ENCODE measurements around the gene ADCY10. TPM values are rescaled to one million over a fixed set of nuclear protein-coding genes. Genes with fewer than 3 reads are reported as not detected.
"Not testable (repeated sequence)": the region's sequence is repeated elsewhere in the genome, so short reads cannot be mapped to it uniquely, and the experiment has no call there.

The ADCY10 gene
- total RNA-seq, 2 experiments from 2014 or later: not detected

DNA sequence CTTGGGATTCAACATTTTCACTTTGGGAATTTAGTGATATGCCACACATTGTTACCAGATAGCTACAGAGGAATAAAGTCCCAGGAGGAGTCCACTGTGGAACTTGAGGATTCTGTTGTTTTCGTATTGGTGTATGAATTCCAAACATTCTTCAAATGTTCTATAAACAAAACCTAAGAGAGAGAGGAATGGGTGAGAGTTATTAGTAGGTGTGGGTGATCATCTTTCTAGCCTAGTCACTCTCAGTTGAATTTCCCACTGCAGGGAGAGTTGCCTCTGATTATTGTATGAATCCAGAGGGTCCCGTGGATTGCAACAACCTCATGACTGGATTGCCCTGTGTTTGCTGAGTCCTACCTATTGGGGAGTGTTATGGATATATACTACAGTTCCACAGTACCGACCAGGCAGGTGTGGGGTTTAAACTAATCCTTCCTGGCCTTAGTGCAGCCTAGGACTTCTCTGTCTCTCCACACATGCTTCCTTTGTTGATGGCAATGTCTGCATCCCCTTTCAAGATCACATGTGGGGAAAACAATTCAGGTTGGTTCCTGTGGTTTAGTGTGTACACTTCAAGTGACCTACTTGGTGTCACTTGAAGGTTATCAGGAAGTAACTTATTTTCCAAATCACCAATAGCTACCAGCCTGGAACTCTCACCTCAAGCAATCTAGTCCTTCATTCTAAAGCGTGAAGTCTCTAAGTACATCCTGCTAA is 91.8 kb downstream of the ADCY10 start:
- ChIA-PET CTCF (no interaction called here), POLR2A (no interaction called here)

GRCh38 chr1:167821356-167821685 is 92.6 kb downstream of the ADCY10 start:
- CTCF ChIA-PET: no interaction called here
- POLR2A ChIA-PET: no interaction called here

GRCh38 chr1:167820684-167821355 is 93.1 kb downstream of the ADCY10 start:
- CTCF ChIA-PET: no interaction called here
- POLR2A ChIA-PET: no interaction called here

GRCh38 chr1:167819849-167820683 is 93.9 kb downstream of the ADCY10 start:
- ChIA-PET CTCF (no interaction called here), POLR2A (no interaction called here)

DNA sequence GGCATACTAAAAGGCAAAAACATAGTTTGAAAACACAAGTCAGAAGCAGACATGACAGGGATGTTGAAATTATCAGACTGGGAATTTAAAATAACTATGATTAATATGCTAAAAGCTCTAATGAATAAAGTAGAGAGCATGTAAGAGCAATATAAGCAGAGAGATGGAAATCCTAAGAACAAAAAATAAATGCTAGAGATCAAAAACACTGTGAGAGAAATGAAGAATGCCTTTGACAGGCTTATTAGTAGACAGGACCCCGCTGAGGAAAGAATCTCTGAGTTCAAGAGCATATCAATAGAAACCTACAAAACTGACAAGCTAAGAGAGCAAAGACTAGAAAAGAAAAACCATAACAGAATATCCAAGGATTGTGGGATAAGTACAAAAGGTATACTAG is 98.3 kb downstream of the ADCY10 start:
- POLR2A ChIA-PET: no interaction called here
- CTCF ChIA-PET: no interaction called here

DNA sequence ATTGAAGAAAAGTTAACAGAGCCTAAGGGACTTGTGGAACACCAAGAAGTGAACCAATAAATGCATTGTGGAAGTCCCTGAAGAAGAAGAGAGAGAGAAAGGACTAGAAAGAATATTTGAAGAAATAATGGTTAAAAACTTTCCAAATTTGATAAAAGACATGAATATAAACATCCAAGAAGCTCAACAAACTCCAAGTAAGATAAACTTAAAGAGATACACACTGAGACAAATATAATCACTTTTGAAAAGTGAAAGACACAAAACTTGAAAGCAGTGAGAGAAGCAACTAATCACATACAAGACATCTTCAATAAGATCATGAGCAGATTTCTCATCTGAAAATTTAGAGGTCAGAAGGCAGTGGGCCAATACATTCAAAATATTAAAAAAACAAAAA is 101.0 kb downstream of the ADCY10 start:
- POLR2A ChIA-PET: no interaction called here
- CTCF ChIA-PET: interaction anchor here (0.9 kb wide), 1 partner anchor 12 kb away, joined by 4 read pairs; no protein-coding TSS in a partner anchor

DNA sequence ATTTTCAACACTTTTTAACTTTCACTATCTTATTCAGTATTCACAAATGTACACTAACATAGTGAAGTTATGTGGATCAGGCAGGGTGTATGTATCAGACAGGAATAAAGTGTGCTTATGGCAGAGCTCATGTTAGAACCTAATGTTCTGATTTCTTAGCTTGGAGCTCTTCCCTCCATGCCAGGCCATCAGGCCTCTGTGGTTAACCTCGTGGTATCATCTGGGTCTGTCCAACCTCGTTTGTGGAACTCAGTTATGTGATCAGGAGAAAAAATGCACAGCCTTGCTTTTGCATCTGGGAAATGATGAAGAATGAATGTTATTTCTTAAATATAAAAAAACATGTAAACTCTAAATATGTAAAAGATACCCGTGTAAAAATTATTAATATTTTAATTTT is 105.2 kb downstream of the ADCY10 start:
- CTCF ChIA-PET: no interaction called here
- POLR2A ChIA-PET: no interaction called here

- CTCF ChIA-PET: no interaction called here
- POLR2A ChIA-PET: no interaction called here
Measured at GRCh38 chr1:167808104-167808503, 105.8 kb downstream of the ADCY10 start.

DNA sequence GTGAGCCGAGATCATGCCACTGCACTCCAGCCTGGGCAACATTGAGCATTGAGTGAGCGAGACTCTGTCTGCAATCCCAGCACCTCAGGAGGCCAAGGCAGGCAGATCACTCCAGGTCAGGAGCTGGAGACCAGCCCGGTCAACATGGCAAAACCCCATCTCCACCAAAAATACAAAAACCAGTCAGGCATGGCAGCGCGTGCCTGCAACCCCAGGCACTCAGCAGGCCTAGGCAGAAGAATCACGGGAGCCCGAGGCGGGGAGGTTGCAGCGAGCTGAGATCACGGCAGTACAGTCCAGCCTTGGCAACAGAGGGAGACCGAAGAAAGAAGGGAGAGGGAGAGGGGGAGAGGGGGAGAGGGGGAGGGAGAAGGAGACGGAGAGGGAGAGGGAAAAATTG is 107.3 kb downstream of the ADCY10 start:
- POLR2A ChIA-PET, CTCF ChIA-PET: not testable (repeated sequence)

DNA sequence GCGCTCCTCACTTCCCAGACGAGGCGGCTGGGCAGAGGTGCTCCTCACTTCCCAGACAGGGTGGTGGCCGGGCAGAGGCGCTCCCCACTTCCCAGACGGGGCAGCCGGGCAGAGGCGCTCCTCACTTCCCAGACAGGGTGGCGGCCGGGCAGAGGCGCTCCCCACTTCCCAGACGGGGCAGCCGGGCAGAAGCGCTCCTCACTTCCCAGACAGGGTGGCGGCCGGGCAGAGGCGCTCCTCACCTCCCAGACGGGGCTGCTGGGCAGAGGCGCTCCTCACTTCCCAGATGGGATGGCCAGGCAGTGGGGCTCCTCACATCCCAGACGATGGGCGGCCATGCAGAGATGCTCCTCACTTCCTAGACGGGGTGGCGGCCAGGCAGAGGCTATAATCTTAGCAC is 107.7 kb downstream of the ADCY10 start:
- CTCF ChIA-PET, POLR2A ChIA-PET: not testable (repeated sequence)

DNA sequence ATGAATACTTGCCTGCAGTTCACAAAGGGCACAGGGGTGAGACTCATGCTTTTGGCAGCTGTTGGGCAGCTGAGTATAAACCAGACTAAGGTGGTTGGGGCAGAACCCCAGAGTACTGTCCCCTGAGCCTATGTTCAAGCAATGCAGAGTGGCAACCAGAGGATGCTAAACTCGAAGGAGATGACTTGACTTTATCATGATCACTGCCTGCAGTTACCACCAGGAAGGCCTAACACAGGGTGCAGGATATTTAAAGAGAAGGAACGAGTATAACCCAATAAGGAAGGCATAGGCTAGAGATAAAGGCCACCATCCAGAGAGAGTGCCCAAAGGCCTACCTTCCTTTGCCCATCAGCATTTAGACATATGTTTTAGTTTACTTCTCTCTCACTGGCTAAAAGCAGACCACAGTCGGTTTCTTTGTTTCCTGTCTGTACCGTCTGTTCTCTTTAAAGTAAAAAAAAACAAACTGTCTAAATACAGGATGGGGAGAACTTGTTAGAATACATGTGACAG is 108.8 kb downstream of the ADCY10 start:
- CTCF ChIA-PET: no interaction called here
- POLR2A ChIA-PET: no interaction called here

DNA sequence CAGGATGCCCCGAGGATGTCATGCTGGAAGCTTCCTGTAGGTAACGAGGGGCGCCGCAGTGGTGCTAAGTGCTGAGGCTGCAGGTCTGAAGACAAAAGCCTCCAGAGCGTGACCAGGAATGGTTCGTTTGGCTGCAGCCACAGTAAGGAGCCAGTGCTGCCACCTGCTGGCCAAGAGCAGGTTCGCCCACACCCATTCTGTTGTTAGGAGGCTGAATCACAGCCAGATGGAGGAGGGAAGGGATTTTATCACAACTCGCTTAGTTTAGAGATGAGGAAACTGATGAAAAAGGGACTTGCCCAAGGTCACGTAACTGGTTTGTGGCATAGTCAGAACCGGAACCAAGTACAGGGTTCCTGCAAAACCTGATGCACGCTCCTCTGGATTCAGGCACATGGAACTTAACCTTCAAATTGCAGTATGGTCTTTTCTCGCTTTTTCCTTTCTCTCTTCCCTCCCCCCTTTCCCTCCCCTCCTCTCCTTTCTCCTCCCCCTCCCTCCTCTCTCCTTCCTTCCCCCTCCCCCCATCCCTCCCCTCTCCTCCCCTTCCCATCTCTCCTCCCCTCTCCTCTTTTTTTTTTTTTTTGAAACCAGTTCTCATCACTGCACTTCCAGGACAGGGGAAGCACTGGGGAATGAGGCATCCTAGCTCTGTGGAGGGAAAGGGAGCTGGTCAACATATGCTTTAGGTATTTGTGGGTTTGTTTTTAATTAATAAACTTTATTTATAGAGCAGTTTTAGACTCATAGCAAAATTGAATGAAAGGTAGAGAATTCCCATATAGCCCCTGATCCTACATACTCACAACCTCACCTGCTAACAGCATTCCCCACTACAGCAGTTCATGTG is 110.4 kb downstream of the ADCY10 start:
- ChIA-PET CTCF (interaction anchor here (1.0 kb wide), 1 partner anchor 86 kb away, joined by 3 read pairs; no protein-coding TSS in a partner anchor), POLR2A (no interaction called here)

- ChIA-PET CTCF (interaction anchor here (1.0 kb wide), 1 partner anchor 84 kb away, joined by 3 read pairs; no protein-coding TSS in a partner anchor), POLR2A (no interaction called here)
Measured at GRCh38 chr1:167802235-167802634, 111.7 kb downstream of the ADCY10 start.

- CTCF ChIA-PET: interaction anchor here (1.3 kb wide), 1 partner anchor 86 kb away, joined by 3 read pairs; no protein-coding TSS in a partner anchor
- POLR2A ChIA-PET: interaction anchor here (0.6 kb wide), 1 partner anchor 27 kb away, joined by 4 read pairs; no protein-coding TSS in a partner anchor
Measured at GRCh38 chr1:167800251-167800650, 113.7 kb downstream of the ADCY10 start.

GRCh38 chr1:167799747-167800146 is 114.2 kb downstream of the ADCY10 start:
- ChIA-PET CTCF (interaction anchor here (1.3 kb wide), 1 partner anchor 86 kb away, joined by 3 read pairs; no protein-coding TSS in a partner anchor), POLR2A (no interaction called here)

DNA sequence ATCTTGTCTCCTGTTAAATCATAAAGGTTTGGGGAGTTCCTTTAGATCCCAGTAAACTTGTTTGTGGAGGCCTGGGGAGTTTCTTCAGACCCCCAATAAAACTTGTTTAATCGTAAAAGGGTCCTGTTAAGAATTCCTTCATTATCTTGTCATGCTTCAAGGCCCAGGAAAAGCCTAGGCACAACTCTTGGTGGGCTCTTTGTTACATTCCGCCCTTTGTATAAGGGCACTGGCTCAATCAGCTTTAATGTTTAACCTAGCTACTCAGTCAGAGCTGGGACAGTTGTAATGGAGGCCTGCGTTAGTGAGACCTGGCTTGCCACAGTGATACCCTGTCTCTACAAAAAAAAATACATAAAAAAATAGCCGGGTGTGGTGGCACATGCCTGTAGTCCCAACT is 115.0 kb downstream of the ADCY10 start:
- ChIA-PET POLR2A (no interaction called here), CTCF (interaction anchor here (1.3 kb wide), 1 partner anchor 85 kb away, joined by 3 read pairs; no protein-coding TSS in a partner anchor)

DNA sequence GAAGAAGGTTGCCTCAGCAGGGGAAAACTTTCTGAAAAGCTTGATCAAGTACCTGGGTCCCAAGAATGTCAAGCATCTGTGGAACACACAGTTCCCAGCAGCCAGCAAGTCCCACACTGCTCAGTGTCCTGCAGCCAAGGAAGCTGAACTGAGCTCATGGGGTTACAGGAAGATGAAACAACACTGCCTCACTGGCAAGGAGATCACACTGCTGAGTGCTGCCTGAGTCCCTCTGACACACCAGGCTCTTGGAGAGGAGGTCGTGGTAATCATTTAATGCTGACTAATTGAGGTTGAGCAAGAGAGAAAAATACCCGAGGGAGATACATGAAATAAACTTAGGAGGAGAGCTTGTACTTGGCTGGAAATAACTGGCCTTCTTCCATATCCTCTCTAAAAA is 116.9 kb downstream of the ADCY10 start:
- POLR2A ChIA-PET: interaction anchor here (0.6 kb wide), 1 partner anchor 81 kb away, joined by 4 read pairs; no protein-coding TSS in a partner anchor
- CTCF ChIA-PET: interaction anchor here (0.7 kb wide), 1 partner anchor 75 kb away, joined by 3 read pairs; the partner anchor contains the start of gene MPZL1

GRCh38 chr1:167795810-167796740 is 117.9 kb downstream of the ADCY10 start:
- ChIA-PET POLR2A (interaction anchor here (0.6 kb wide), 1 partner anchor 80 kb away, joined by 4 read pairs; no protein-coding TSS in a partner anchor), CTCF (no interaction called here)
